Measurements from ENCODE around the gene EHHADH.
"Not testable (repeated sequence)": the region's sequence is repeated elsewhere in the genome, so short reads cannot be mapped to it uniquely, and the experiment has no call there.

The EHHADH gene

GRCh38 chr3:185251272-185251671, 2.6 kb downstream of the EHHADH start:
- DNase-seq (ENCODE audit: low read depth in 2 of 2) = no peak

GRCh38 chr3:185250653-185251052, 3.2 kb downstream of the EHHADH start:
- no peak for DNase-seq (ENCODE audit: low read depth in 2 of 2)

- DNase-seq (ENCODE audit: low read depth in 2 of 2) = no peak
Measured at GRCh38 chr3:185250247-185250646, 3.6 kb downstream of the EHHADH start.

- DNase-seq (ENCODE audit: low read depth in 2 of 2) = no peak
Measured at GRCh38 chr3:185242642-185243041, 11.2 kb downstream of the EHHADH start.

GRCh38 chr3:185236969-185237368, 16.9 kb downstream of the EHHADH start:
- no peak for DNase-seq (ENCODE audit: low read depth in 2 of 2)

- DNase-seq (ENCODE audit: low read depth in 2 of 2) = no peak
Measured at GRCh38 chr3:185233328-185233727, 20.5 kb downstream of the EHHADH start.

GRCh38 chr3:185226526-185226925, 27.3 kb downstream of the EHHADH start:
- not testable (repeated sequence) for DNase-seq (ENCODE audit: low read depth in 2 of 2)

GRCh38 chr3:185225523-185225922, 28.3 kb downstream of the EHHADH start:
- no peak for DNase-seq (ENCODE audit: low read depth in 2 of 2)

GRCh38 chr3:185225080-185225479, 28.8 kb downstream of the EHHADH start:
- DNase-seq (ENCODE audit: low read depth in 2 of 2) = no peak

- no peak for DNase-seq (ENCODE audit: low read depth in 2 of 2)
Measured at GRCh38 chr3:185221203-185221602, 32.6 kb downstream of the EHHADH start.

- DNase-seq (ENCODE audit: low read depth in 2 of 2) = no peak
Measured at GRCh38 chr3:185216607-185216958, 37.3 kb downstream of the EHHADH start.

- no peak for DNase-seq (ENCODE audit: low read depth in 2 of 2)
Measured at GRCh38 chr3:185215873-185216606, 37.8 kb downstream of the EHHADH start.

- DNase-seq (ENCODE audit: low read depth in 2 of 2) = no peak
Measured at GRCh38 chr3:185212559-185212958, 41.3 kb downstream of the EHHADH start.

GRCh38 chr3:185212086-185212485, 41.8 kb downstream of the EHHADH start:
- DNase-seq (ENCODE audit: low read depth in 2 of 2) = no peak

- DNase-seq (ENCODE audit: low read depth in 2 of 2) = no peak
Measured at GRCh38 chr3:185210621-185211142, 43.2 kb downstream of the EHHADH start.

GRCh38 chr3:185208823-185209222, 45.0 kb downstream of the EHHADH start:
- DNase-seq (ENCODE audit: low read depth in 2 of 2) = no peak

- DNase-seq (ENCODE audit: low read depth in 2 of 2) = no peak
Measured at GRCh38 chr3:185207931-185208746, 45.7 kb downstream of the EHHADH start.

- no peak for DNase-seq (ENCODE audit: low read depth in 2 of 2)
Measured at GRCh38 chr3:185207481-185207880, 46.4 kb downstream of the EHHADH start.

- DNase-seq (ENCODE audit: low read depth in 2 of 2) = no peak
Measured at GRCh38 chr3:185205865-185206264, 48.0 kb downstream of the EHHADH start.

GRCh38 chr3:185204894-185205293, 49.0 kb downstream of the EHHADH start:
- no peak for DNase-seq (ENCODE audit: low read depth in 2 of 2)

- no peak for DNase-seq (ENCODE audit: low read depth in 2 of 2)
Measured at GRCh38 chr3:185200639-185201038, 53.2 kb downstream of the EHHADH start.

- no peak for DNase-seq (ENCODE audit: low read depth in 2 of 2)
Measured at GRCh38 chr3:185199671-185200070, 54.2 kb downstream of the EHHADH start.

- no peak for DNase-seq (ENCODE audit: low read depth in 2 of 2)
Measured at GRCh38 chr3:185199206-185199605, 54.6 kb downstream of the EHHADH start.

All from stimulated activated CD8-positive, alpha-beta memory T cell treated with anti-CD3 and anti-CD28 coated beads, Interleukin-15, amount 100 ng/mL, for 4 hours (primary cell).